ENCODE measurements around the gene SLCO4A1. TPM values are rescaled to one million over a fixed set of nuclear protein-coding genes. Genes with fewer than 3 reads are reported as not detected.

The SLCO4A1 gene
- total RNA-seq, 1 donor from 2014 or later = 160 TPM

DNA sequence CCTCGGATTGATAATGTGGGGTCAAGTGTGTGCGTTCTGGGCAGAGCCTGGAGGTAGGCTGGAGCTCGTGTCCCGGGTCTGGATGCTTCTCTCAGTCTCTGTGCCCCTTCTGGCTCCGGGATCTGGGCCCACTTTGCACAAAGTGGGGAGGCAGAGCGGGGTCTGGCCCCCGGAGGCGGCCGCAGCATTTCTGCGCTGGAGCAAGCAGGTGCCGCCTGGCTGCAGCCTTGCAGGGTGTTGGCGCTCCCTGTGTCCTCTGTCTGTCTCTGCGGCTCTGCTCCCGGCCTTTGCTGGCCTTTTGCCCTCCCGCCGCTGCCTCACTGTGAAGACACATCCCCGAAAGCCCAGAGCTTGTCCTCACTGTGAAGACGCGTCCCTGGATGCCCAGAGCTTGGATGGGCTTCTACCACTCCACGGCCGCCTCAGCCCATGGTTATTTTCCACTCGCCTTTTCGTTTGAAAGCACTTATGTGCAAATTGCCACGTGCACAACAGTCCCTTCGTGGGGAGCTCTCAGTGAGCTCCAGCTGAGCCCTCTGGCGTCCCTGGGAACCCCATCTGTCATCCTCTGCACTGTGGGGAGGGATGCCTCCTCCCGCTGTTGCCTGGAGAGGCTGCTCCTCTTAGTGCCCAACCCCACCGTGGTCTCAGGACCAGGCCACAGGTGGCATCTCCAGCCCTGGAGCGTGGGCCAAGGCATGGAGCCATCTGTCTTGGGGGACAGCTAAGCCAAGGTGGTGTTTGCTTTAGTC, 17.4 kb downstream of the SLCO4A1 start:
- no peaks in the 10 kb centered on the region for H3K4me1 ChIP-seq
- TF ChIP-seq CTCF (IDR thresholded peaks at IDR 0.05) = no peak
- no peak overlapping the region for H3K27ac ChIP-seq
- H3K4me3 ChIP-seq = no peak overlapping the region
- DNase-seq (ENCODE audit: low spot score in 2 of 2) = no peak
- no peaks in the 10 kb centered on the region for H3K9me3 ChIP-seq
- H3K27me3 ChIP-seq = no peaks in the 10 kb centered on the region
- intact Hi-C loops (cut with DNase I) = no loop called here
- H3K36me3 ChIP-seq = no peaks in the 10 kb centered on the region

GRCh38 chr20:62660240-62660615, 17.9 kb downstream of the SLCO4A1 start:
- Histone ChIP-seq H3K4me1 (no peaks in the 10 kb centered on the region), H3K36me3 (no peaks in the 10 kb centered on the region), H3K27ac (no peak overlapping the region), H3K4me3 (no peak overlapping the region), H3K9me3 (no peaks in the 10 kb centered on the region), H3K27me3 (no peaks in the 10 kb centered on the region)
- TF ChIP-seq CTCF (IDR thresholded peaks at IDR 0.05) = no peak
- intact Hi-C loops (cut with DNase I) = no loop called here
- no peak for DNase-seq (ENCODE audit: low spot score in 2 of 2)

GRCh38 chr20:62660768-62661167, 18.5 kb downstream of the SLCO4A1 start:
- Histone ChIP-seq H3K27me3 (no peaks in the 10 kb centered on the region), H3K4me1 (no peaks in the 10 kb centered on the region), H3K4me3 (no peak overlapping the region), H3K9me3 (no peaks in the 10 kb centered on the region), H3K27ac (no peak overlapping the region), H3K36me3 (no peaks in the 10 kb centered on the region)
- no peak for TF ChIP-seq CTCF (IDR thresholded peaks at IDR 0.05)
- no peak for DNase-seq (ENCODE audit: low spot score in 2 of 2)
- intact Hi-C loops (cut with DNase I) = no loop called here

- H3K9me3 ChIP-seq = no peaks in the 10 kb centered on the region
- intact Hi-C loops (cut with DNase I) = no loop called here
- no peaks in the 10 kb centered on the region for H3K4me1 ChIP-seq
- no peaks in the 10 kb centered on the region for H3K27me3 ChIP-seq
- H3K36me3 ChIP-seq = no peaks in the 10 kb centered on the region
- no peak for TF ChIP-seq CTCF (IDR thresholded peaks at IDR 0.05)
- H3K27ac ChIP-seq = no peak overlapping the region
- no peak for DNase-seq (ENCODE audit: low spot score in 2 of 2)
- no peak overlapping the region for H3K4me3 ChIP-seq
Observed at GRCh38 chr20:62661647-62662046, 19.3 kb downstream of the SLCO4A1 start.

GRCh38 chr20:62662422-62662821, 20.1 kb downstream of the SLCO4A1 start:
- intact Hi-C loops (cut with DNase I) = no loop called here
- H3K4me1 ChIP-seq = no peaks in the 10 kb centered on the region
- H3K27ac ChIP-seq = no peak overlapping the region
- no peak for TF ChIP-seq CTCF (IDR thresholded peaks at IDR 0.05)
- H3K4me3 ChIP-seq = no peak overlapping the region
- H3K27me3 ChIP-seq = no peaks in the 10 kb centered on the region
- no peaks in the 10 kb centered on the region for H3K36me3 ChIP-seq
- no peaks in the 10 kb centered on the region for H3K9me3 ChIP-seq
- DNase-seq (ENCODE audit: low spot score in 2 of 2) = no peak

Data from ascending aorta (tissue), 2 donors.